Activated naive CD4-positive, alpha-beta T cell treated with anti-CD3 and anti-CD28 coated beads, Interleukin-2, amount 50 U/mL, for 24 hours (primary cell): ENCODE results near the gene RUVBL1.

ENCODE experiments used
- H3K27ac Mint-ChIP-seq: one replicate; pipeline ENCODE4 v1.8.0; 2021; ENCODE audit warnings: mild to moderate bottlenecking, mixed read lengths
- H3K27me3 Mint-ChIP-seq: one replicate; pipeline ENCODE4 v1.8.0; 2021; ENCODE audit warnings: mixed read lengths
- H3K36me3 Mint-ChIP-seq: one replicate; pipeline ENCODE4 v1.8.0; 2021; ENCODE audit warnings: mixed read lengths
- H3K4me1 Mint-ChIP-seq: one replicate; pipeline ENCODE4 v1.8.0; 2021; ENCODE audit warnings: mixed read lengths
- H3K4me3 Mint-ChIP-seq: one replicate; pipeline ENCODE4 v1.8.0; 2021; ENCODE audit warnings: mild to moderate bottlenecking, mixed read lengths
- H3K9me3 Mint-ChIP-seq: one replicate; pipeline ENCODE4 v1.8.0; 2021; ENCODE audit warnings: mixed read lengths

Gene RUVBL1

DNA sequence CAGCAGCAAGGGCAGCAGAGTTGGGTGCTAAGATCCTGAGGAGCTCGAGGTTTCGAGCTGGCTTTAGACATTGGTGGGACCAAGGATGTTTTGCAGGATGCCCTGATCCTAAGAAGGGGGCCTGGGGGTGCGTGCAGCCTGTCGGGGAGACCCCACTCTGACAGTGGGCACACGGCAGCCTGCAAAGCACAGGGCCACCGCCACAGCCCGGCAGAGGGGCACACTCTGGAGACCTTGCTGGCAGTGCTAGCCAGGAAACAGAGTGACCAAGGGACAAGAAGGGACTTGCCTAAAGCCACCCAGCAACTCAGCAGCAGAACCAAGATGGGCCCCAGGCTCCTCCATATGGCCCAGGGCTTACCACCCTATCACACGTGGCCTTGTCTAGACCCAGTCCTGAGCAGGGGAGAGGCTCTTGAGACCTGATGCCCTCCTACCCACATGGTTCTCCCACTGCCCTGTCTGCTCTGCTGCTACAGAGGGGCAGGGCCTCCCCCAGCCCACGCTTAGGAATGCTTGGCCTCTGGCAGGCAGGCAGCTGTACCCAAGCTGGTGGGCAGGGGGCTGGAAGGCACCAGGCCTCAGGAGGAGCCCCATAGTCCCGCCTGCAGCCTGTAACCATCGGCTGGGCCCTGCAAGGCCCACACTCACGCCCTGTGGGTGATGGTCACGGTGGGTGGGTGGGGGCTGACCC lies 52.6 kb downstream of the RUVBL1 start:
- Mint-ChIP-seq H3K4me1 (peaks cover 12% of the 10 kb centered on the region), H3K27me3 (no peaks in the 10 kb centered on the region), H3K4me3 (no peak overlapping the region), H3K9me3 (no peaks in the 10 kb centered on the region), H3K36me3 (peaks cover 8% of the 10 kb centered on the region), H3K27ac (no peak overlapping the region)

DNA sequence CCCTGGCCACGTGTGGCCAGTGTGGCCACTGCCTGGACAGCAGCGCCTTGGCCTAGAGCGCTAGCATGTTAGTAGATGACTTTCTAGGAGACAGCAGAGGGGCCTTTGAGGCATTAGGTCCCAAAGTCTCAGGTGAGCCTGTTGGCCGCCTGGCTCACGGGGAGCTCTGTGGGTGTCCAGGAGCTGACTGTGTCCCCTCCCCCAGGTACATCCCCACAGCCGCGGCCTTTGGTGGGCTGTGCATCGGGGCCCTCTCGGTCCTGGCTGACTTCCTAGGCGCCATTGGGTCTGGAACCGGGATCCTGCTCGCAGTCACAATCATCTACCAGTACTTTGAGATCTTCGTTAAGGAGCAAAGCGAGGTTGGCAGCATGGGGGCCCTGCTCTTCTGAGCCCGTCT lies 54.3 kb downstream of the RUVBL1 start:
- no peaks in the 10 kb centered on the region for H3K9me3 Mint-ChIP-seq
- H3K36me3 Mint-ChIP-seq = peaks cover 15% of the 10 kb centered on the region
- no peak overlapping the region for H3K27ac Mint-ChIP-seq
- no peaks in the 10 kb centered on the region for H3K27me3 Mint-ChIP-seq
- H3K4me3 Mint-ChIP-seq = no peak overlapping the region
- H3K4me1 Mint-ChIP-seq = peaks cover 4% of the 10 kb centered on the region

DNA sequence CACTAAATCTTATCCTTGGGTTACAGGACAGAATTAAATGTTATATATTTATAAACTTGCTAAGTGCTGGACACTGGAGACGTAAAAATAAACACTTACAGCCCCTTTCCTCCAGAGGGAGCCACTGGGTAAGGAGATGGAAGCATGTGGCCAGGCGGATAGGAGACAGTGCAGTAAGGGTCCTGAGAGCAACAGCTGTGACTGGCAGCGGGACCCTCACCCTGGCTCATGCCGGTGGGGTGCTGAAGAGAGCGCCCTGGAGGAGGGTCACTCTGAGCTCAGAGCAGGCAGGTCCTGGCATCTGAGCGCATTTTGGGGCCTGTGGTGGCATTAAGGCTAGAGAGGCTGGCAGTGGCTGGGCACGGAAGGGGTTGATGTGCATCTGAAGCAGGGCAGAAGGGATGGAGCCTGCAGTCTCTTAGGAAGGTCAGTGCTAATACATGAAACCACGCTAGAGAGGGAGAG lies 55.4 kb downstream of the RUVBL1 start:
- Mint-ChIP-seq H3K27ac (peak overlapping the region; percentile 70), H3K27me3 (no peaks in the 10 kb centered on the region), H3K4me1 (peaks cover 4% of the 10 kb centered on the region), H3K9me3 (no peaks in the 10 kb centered on the region), H3K36me3 (peaks cover 18% of the 10 kb centered on the region), H3K4me3 (no peak overlapping the region)

DNA sequence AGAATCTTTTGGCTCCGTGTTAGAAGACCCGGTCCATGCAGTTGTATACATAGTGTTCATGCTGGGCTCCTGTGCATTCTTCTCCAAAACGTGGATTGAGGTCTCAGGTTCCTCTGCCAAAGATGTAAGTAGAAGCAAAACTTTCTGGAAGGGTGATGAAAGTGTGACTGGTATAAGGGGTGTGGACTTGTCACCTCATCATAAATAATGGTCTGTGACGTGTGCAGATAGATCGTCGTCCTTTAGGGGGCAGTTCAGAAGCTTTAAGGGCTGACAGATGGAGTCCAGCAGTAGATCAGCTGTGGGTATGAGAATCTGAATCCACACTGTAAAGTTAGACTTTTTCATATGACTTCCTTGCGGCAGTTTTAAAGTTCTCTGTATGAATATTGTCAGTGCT lies 56.1 kb downstream of the RUVBL1 start:
- Mint-ChIP-seq H3K4me1 (peaks cover 4% of the 10 kb centered on the region), H3K27ac (peak overlapping the region; percentile 70), H3K27me3 (no peaks in the 10 kb centered on the region), H3K4me3 (no peak overlapping the region), H3K9me3 (no peaks in the 10 kb centered on the region), H3K36me3 (peaks cover 19% of the 10 kb centered on the region)

DNA sequence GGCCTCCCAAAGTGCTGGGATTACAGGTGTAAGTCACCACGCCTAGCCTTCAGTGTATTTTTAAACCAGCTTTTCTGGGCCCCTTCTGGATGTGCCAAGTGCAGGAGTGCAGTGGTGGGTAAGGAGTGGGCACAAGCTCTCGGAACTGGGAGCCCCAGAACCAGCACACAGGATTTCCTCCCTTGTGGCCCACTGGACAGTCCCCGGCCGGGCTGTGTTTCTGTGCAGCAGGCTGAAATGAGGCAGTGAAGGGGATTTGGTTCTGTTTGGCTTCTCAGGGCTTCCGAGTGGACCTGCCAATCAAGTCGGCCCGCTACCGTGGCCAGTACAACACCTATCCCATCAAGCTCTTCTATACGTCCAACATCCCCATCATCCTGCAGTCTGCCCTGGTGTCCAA lies 56.9 kb downstream of the RUVBL1 start:
- Mint-ChIP-seq H3K9me3 (no peaks in the 10 kb centered on the region), H3K36me3 (peaks cover 26% of the 10 kb centered on the region), H3K27me3 (no peaks in the 10 kb centered on the region), H3K27ac (no peak overlapping the region), H3K4me1 (peaks cover 6% of the 10 kb centered on the region), H3K4me3 (no peak overlapping the region)

DNA sequence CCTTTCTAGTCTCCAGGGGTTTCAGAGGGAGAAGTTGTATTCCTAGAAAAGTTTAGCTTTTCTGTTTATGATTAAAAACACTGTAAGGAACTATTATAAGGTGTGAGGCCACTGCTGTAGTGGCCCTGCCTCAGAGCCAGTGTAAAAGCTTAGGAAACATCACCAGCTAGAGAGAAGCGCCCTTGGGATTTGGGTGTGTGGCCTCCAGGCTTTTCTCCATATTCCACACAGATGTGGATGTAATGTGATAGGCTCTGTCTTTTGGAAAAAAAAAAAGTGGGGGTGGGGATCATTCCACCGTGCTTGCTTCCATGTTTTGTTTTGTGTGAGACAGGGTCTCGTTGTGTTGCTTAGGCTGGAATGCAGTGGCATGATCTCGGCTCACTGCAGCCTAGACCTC lies 57.5 kb downstream of the RUVBL1 start:
- no peak overlapping the region for H3K27ac Mint-ChIP-seq
- H3K4me3 Mint-ChIP-seq = no peak overlapping the region
- H3K4me1 Mint-ChIP-seq = peaks cover 11% of the 10 kb centered on the region
- no peaks in the 10 kb centered on the region for H3K9me3 Mint-ChIP-seq
- H3K27me3 Mint-ChIP-seq = no peaks in the 10 kb centered on the region
- H3K36me3 Mint-ChIP-seq = peaks cover 29% of the 10 kb centered on the region

DNA sequence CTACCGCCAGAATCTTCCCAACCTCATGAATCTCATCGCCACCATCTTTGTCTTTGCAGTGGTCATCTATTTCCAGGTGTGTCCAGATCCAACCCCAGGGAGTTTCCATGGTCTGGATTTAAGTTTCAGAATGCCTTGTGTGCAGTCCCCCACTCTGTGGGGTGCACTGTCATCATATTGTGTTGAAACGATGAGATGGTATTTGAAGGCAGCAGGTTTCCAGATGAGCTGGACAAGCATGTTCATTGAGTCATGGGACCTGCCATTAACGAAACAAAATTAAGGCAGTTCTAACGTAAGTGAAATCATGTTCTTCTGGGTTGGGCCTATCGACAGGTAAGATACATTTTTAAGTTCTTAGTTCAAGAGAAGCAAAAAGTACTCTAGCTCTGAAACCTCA lies 58.6 kb downstream of the RUVBL1 start:
- no peak overlapping the region for H3K4me3 Mint-ChIP-seq
- H3K4me1 Mint-ChIP-seq = peaks cover 12% of the 10 kb centered on the region
- H3K27me3 Mint-ChIP-seq = no peaks in the 10 kb centered on the region
- no peaks in the 10 kb centered on the region for H3K9me3 Mint-ChIP-seq
- peaks cover 36% of the 10 kb centered on the region for H3K36me3 Mint-ChIP-seq
- peak overlapping the region; percentile 51 for H3K27ac Mint-ChIP-seq

DNA sequence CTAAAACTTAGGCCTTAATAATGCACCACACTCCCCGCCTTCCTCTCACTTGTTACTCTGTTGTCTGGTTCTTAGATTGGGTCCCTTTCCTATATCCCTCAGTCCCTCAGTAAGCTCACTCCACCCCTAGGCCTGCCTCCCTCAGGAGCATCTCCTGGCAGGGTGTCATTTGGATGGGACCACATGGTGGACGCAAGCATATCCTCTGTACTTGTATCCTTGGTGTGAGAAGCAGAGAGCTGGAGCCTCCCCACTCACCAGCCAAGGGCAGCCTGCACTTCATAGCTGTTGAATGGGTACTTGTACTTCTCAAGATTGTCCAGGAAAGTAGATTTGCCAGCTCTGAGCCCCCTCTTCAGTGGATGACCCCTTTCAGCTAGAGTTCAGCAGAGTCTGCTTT lies 59.7 kb downstream of the RUVBL1 start:
- Mint-ChIP-seq H3K27me3 (no peaks in the 10 kb centered on the region), H3K27ac (no peak overlapping the region), H3K9me3 (no peaks in the 10 kb centered on the region), H3K4me3 (no peak overlapping the region), H3K4me1 (peaks cover 15% of the 10 kb centered on the region), H3K36me3 (peaks cover 40% of the 10 kb centered on the region)

DNA sequence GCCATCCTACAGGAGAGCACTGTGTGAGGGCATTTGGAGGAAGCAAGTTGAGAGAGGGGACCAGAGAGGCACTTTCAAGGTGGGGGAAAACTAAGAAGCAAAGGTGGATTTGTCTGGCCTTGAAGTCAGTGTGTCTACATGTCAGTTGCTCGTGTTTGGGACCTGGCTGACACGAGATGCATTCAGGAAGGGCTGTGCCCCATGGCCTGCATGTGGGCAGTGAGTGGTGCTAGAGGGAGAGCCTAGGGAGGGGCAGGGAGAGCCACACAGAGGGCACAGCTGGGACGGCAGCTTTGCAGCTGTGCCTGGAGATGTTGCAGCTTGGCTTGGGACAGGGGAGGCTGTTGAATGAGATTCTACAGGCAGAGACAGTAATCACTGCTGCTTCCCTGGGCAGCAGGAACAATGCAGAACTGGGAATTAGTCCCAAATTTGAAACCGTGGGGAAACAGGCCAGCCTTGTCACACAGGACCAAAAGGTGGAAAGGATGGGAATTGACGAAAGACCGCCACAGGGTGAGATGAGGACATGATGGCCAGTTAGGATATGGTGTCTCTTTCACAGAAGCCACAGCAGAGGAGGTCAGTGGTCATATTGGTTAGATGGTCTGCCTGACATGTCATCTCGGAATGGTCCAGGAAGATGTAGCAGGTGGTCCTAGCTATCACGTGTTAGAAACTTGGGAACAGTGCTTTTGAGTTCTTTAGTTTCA lies 61.4 kb downstream of the RUVBL1 start:
- H3K4me3 Mint-ChIP-seq = no peak overlapping the region
- no peaks in the 10 kb centered on the region for H3K9me3 Mint-ChIP-seq
- H3K27me3 Mint-ChIP-seq = no peaks in the 10 kb centered on the region
- peak overlapping the region; percentile 37 for H3K27ac Mint-ChIP-seq
- peaks cover 11% of the 10 kb centered on the region for H3K4me1 Mint-ChIP-seq
- peaks cover 35% of the 10 kb centered on the region for H3K36me3 Mint-ChIP-seq

DNA sequence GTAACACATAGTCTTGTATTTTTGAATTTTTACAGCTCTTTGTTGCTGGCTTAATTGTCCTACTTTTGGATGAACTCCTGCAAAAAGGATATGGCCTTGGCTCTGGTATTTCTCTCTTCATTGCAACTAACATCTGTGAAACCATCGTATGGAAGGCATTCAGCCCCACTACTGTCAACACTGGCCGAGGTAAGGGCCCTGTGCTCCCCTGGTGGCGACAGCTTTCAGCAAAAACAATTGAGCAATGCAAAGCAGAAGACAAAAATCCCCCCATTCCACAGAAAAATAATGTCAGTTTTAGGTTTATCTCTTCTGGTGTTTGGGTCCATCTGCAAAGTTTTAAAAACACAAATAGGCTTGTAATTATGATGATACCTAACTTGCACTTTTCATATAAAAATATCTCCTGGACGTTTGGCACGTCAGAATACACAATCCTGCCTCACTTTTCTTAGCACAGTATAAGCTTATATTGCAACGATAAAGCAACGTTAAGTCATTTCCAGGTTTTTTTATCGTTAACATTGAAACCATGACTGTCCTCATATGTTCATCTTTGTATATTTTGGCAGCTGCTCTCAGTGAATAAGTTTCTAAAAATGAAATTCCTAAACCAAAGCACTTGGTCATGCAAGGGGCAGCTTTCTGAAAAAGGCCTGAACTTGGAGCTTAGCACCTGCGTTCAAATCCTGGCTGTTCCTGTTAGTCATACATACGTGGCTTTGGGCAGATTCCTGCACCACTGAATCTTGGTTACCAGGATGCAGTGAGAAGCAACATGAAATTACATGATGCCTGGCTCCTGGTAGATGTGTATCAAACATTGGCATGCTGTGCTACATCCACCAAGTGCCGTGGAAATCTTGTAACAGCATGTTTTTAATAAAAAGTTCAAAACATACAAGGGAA lies 62.9 kb downstream of the RUVBL1 start:
- Mint-ChIP-seq H3K4me1 (peaks cover 13% of the 10 kb centered on the region), H3K4me3 (no peak overlapping the region), H3K27ac (no peak overlapping the region), H3K36me3 (peaks cover 35% of the 10 kb centered on the region), H3K27me3 (no peaks in the 10 kb centered on the region), H3K9me3 (no peaks in the 10 kb centered on the region)

DNA sequence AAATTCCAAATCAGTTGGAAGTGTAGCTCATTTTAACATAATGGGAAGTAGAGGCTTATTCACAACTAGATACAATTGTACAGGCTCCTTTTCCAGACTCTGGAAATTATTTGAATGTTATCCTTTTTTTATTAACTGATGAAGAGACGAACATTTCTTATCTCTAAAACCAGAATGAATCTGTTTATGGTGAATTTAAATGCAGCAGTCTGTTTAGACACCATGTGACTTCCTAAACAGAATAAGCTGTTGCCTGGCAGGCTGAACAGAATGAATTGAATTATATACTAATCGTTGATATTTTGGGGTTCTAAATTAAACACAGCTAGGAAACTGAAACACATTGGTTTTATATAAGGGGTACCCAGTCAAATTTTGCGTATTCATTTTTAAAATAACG lies 67.4 kb downstream of the RUVBL1 start:
- Mint-ChIP-seq H3K4me3 (no peak overlapping the region), H3K9me3 (no peaks in the 10 kb centered on the region), H3K27me3 (no peaks in the 10 kb centered on the region), H3K36me3 (peaks cover 36% of the 10 kb centered on the region), H3K27ac (no peak overlapping the region), H3K4me1 (peaks cover 42% of the 10 kb centered on the region)

DNA sequence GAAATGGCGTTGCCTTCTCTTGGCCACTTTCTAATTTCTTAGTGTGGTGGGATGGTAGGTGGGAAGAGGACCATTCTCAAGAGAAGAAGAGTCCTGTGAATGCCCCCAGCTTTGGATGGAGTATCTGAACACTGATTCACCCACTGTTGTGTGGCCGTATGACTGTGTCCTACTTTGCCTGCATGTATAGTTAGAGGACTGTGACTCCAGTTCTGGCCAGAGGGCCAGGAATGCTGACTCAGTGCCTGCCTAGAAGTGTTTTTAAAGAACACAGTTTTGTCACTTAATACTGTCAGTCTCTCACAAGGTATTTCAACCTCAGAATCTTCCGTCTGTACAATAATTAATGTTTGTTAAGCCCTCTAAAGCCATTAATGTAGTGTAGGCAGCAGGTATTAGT lies 69.2 kb downstream of the RUVBL1 start:
- Mint-ChIP-seq H3K4me1 (peaks cover 41% of the 10 kb centered on the region), H3K9me3 (no peaks in the 10 kb centered on the region), H3K36me3 (peaks cover 26% of the 10 kb centered on the region), H3K27me3 (no peaks in the 10 kb centered on the region), H3K27ac (peak overlapping the region; percentile 38), H3K4me3 (peak overlapping the region; percentile 97)

DNA sequence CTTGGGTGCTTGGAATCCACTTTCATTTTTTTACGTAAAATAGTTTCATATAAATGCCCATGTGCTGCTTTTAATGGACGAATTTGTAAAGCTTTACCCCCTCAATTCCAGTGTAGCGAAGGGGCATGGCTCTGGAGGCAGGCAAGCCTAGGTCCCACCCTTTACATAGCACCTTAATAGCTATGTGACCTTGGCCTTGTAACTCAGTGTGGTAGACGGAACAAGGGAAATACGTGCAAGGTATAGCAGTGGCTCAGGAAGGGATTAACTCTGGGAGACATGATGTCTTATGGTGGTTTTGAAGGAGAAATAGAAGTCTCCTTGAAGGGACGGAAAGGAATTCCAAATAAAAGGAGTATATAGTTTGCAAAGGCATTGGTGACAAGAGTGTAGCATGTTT lies 70.0 kb downstream of the RUVBL1 start:
- Mint-ChIP-seq H3K9me3 (no peaks in the 10 kb centered on the region), H3K27me3 (no peaks in the 10 kb centered on the region), H3K27ac (peak overlapping the region; percentile 38), H3K4me3 (peak overlapping the region; percentile 97), H3K36me3 (peaks cover 24% of the 10 kb centered on the region), H3K4me1 (peaks cover 41% of the 10 kb centered on the region)

DNA sequence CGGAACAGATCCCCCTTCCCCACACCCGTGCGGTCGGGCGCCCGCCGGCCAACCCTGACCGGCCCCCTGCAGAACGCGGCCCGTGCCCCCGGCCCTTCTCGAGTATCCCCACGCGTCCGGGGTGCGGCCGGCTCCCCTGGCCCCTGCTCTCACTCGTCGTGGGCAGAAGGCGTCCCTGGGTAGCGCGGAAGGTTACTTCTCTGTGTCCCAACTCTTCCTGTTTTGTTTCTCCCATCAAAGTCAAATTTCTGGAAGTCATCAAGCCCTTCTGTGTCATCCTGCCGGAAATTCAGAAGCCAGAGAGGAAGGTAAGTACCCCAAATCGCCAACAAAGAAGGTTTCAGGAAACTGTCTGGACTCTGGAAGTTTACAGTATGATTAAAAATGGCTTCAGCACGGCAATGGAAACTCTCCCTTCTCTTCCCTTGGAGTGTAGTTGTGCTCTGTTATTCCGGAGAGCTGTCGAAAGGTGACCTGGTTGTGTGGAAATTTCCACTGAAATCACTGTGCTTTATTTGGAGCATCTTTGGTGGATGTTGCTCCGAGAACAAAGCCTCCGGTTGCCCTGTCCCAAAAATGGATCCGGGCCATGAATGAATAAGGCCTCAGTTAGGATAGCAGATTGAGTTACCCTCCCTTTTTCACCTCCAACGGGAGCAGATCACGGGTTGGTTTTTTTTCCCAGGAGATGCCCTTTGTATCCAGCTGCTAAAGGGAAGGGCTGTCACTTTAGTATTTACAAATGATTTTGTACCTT lies 70.8 kb downstream of the RUVBL1 start:
- peak overlapping the region; percentile 98 for H3K27ac Mint-ChIP-seq
- peak overlapping the region; percentile 97 for H3K4me3 Mint-ChIP-seq
- H3K27me3 Mint-ChIP-seq = no peaks in the 10 kb centered on the region
- peaks cover 41% of the 10 kb centered on the region for H3K4me1 Mint-ChIP-seq
- H3K36me3 Mint-ChIP-seq = peaks cover 24% of the 10 kb centered on the region
- no peaks in the 10 kb centered on the region for H3K9me3 Mint-ChIP-seq
